Spleen (tissue), 7 donors: ENCODE data around the gene NT5E.

Experiments used
- CTCF ChIP-seq, 11 experiments: fragments of 200-600 bp in 7 of 11; fragments of 450-650 bp in 4 of 11; sonication (generic) in 4 of 11; IDR thresholded peaks in 8 of 11; conservative IDR thresholded peaks in 3 of 11; 1 replicate in 7 of 11; 2 replicates in 4 of 11; pipeline versions ENCODE4 v1.4.0 to v1.8.0; 2016 to 2021; ENCODE audit warnings: antibody characterized with exemption in 11 of 11, inconsistent platforms in 4 of 11, mild to moderate bottlenecking in 1 of 11
- POLR2AphosphoS5 ChIP-seq, 3 donors: sonication (generic); formaldehyde crosslinking; IDR thresholded peaks; one replicate each; pipeline ENCODE4 v1.5.1; 2017; ENCODE audit warnings: antibody characterized with exemption in 3 of 3
- donor health status: DM: no; HTN: no; CAD: no; lungs with moderate emphysema.
- donor health status: DM: no; HTN: no; CAD: no.
- donor health status: DM: no; HTN: no; CAD: no.

- TF ChIP-seq CTCF (IDR thresholded peaks at IDR 0.05 in 8 of 11, conservative IDR thresholded peaks at IDR 0.05 in 3 of 11) (no peak), POLR2AphosphoS5 (IDR thresholded peaks at IDR 0.05) (no peak)
Measured at GRCh38 chr6:85470023-85470410, 20.1 kb downstream of the NT5E start.
